ENCODE measurements around the gene TIGD1.

The TIGD1 gene

GRCh38 chr2:232515639-232516038 lies 34.7 kb downstream of the TIGD1 start:
- WGBS, 2 experiments: 92% methylated on average over 7 of the region's 7 CpGs
- no peak overlapping the region for H3K27ac ChIP-seq (ENCODE audit: insufficient read depth, low read depth, low read length, poor library complexity, severe bottlenecking)
- no peaks in the 10 kb centered on the region for H3K4me1 ChIP-seq (ENCODE audit: control insufficient read depth, insufficient read depth, low read length)

GRCh38 chr2:232513353-232513752 lies 37.0 kb downstream of the TIGD1 start:
- Histone ChIP-seq H3K27ac (ENCODE audit: insufficient read depth, low read depth, low read length, poor library complexity, severe bottlenecking) (no peak overlapping the region), H3K27me3 (ENCODE audit: control insufficient read depth, insufficient read depth, low read length, poor library complexity, severe bottlenecking) (peaks cover 4% of the 10 kb centered on the region), H3K9me3 (ENCODE audit: control insufficient read depth, low read length) (no peaks in the 10 kb centered on the region), H3K4me3 (ENCODE audit: insufficient read depth, low read depth, low read length) (no peak overlapping the region), H3K36me3 (ENCODE audit: control insufficient read depth, insufficient read depth, low read length) (no peaks in the 10 kb centered on the region), H3K4me1 (ENCODE audit: control insufficient read depth, insufficient read depth, low read length) (no peaks in the 10 kb centered on the region)
- 80 to 82% methylated on average over 3 of the region's 5 CpGs for WGBS, 2 experiments

More at GRCh38 chr2:232515639-232516038, 34.7 kb downstream of the TIGD1 start:
- Histone ChIP-seq H3K27me3 (ENCODE audit: control insufficient read depth, insufficient read depth, low read length, poor library complexity, severe bottlenecking) (peaks cover 25% of the 10 kb centered on the region), H3K36me3 (ENCODE audit: control insufficient read depth, insufficient read depth, low read length) (no peaks in the 10 kb centered on the region), H3K9me3 (ENCODE audit: control insufficient read depth, low read length) (no peaks in the 10 kb centered on the region), H3K4me3 (ENCODE audit: insufficient read depth, low read depth, low read length) (no peak overlapping the region)

GRCh38 chr2:232512602-232513001 lies 37.8 kb downstream of the TIGD1 start:
- Histone ChIP-seq H3K27me3 (ENCODE audit: control insufficient read depth, insufficient read depth, low read length, poor library complexity, severe bottlenecking) (peaks cover 3% of the 10 kb centered on the region), H3K27ac (ENCODE audit: insufficient read depth, low read depth, low read length, poor library complexity, severe bottlenecking) (no peak overlapping the region), H3K9me3 (ENCODE audit: control insufficient read depth, low read length) (no peaks in the 10 kb centered on the region), H3K36me3 (ENCODE audit: control insufficient read depth, insufficient read depth, low read length) (no peaks in the 10 kb centered on the region), H3K4me1 (ENCODE audit: control insufficient read depth, insufficient read depth, low read length) (no peaks in the 10 kb centered on the region), H3K4me3 (ENCODE audit: insufficient read depth, low read depth, low read length) (no peak overlapping the region)
- 84 to 86% methylated on average over 10 of the region's 10 CpGs for WGBS, 2 experiments

- Histone ChIP-seq H3K27ac (ENCODE audit: insufficient read depth, low read depth, low read length, poor library complexity, severe bottlenecking) (no peak overlapping the region), H3K9me3 (ENCODE audit: control insufficient read depth, low read length) (no peaks in the 10 kb centered on the region), H3K36me3 (ENCODE audit: control insufficient read depth, insufficient read depth, low read length) (no peaks in the 10 kb centered on the region), H3K4me1 (ENCODE audit: control insufficient read depth, insufficient read depth, low read length) (peaks cover 5% of the 10 kb centered on the region), H3K4me3 (ENCODE audit: insufficient read depth, low read depth, low read length) (no peak overlapping the region), H3K27me3 (ENCODE audit: control insufficient read depth, insufficient read depth, low read length, poor library complexity, severe bottlenecking) (peaks cover 8% of the 10 kb centered on the region)
- 86 to 90% methylated on average over 11 of the region's 11 CpGs for WGBS, 2 experiments
Observed at GRCh38 chr2:232511336-232511890, 38.9 kb downstream of the TIGD1 start.

- Histone ChIP-seq H3K36me3 (ENCODE audit: control insufficient read depth, insufficient read depth, low read length) (no peaks in the 10 kb centered on the region), H3K27me3 (ENCODE audit: control insufficient read depth, insufficient read depth, low read length, poor library complexity, severe bottlenecking) (peaks cover 37% of the 10 kb centered on the region)
- 86 to 87% methylated on average over 7 of the region's 7 CpGs for WGBS, 2 experiments
Observed at GRCh38 chr2:232508251-232508650, 42.1 kb downstream of the TIGD1 start.

GRCh38 chr2:232506709-232507108 lies 43.6 kb downstream of the TIGD1 start:
- Histone ChIP-seq H3K36me3 (ENCODE audit: control insufficient read depth, insufficient read depth, low read length) (no peaks in the 10 kb centered on the region), H3K4me1 (ENCODE audit: control insufficient read depth, insufficient read depth, low read length) (peaks cover 11% of the 10 kb centered on the region), H3K27me3 (ENCODE audit: control insufficient read depth, insufficient read depth, low read length, poor library complexity, severe bottlenecking) (peaks cover 52% of the 10 kb centered on the region), H3K9me3 (ENCODE audit: control insufficient read depth, low read length) (no peaks in the 10 kb centered on the region), H3K4me3 (ENCODE audit: insufficient read depth, low read depth, low read length) (no peak overlapping the region), H3K27ac (ENCODE audit: insufficient read depth, low read depth, low read length, poor library complexity, severe bottlenecking) (no peak overlapping the region)
- 74 to 83% methylated on average over 4 of the region's 4 CpGs for WGBS, 2 experiments

More at GRCh38 chr2:232508251-232508650, 42.1 kb downstream of the TIGD1 start:
- H3K4me1 ChIP-seq (ENCODE audit: control insufficient read depth, insufficient read depth, low read length): peaks cover 5% of the 10 kb centered on the region
- no peak overlapping the region for H3K27ac ChIP-seq (ENCODE audit: insufficient read depth, low read depth, low read length, poor library complexity, severe bottlenecking)
- no peak overlapping the region for H3K4me3 ChIP-seq (ENCODE audit: insufficient read depth, low read depth, low read length)
- H3K9me3 ChIP-seq (ENCODE audit: control insufficient read depth, low read length): no peaks in the 10 kb centered on the region

- H3K27ac ChIP-seq (ENCODE audit: insufficient read depth, low read depth, low read length, poor library complexity, severe bottlenecking): no peak overlapping the region
- H3K4me1 ChIP-seq (ENCODE audit: control insufficient read depth, insufficient read depth, low read length): peaks cover 11% of the 10 kb centered on the region
- H3K4me3 ChIP-seq (ENCODE audit: insufficient read depth, low read depth, low read length): no peak overlapping the region
- H3K27me3 ChIP-seq (ENCODE audit: control insufficient read depth, insufficient read depth, low read length, poor library complexity, severe bottlenecking): peaks cover 55% of the 10 kb centered on the region
- WGBS, 2 experiments: 21 to 25% methylated on average over 10 of the region's 10 CpGs
- no peaks in the 10 kb centered on the region for H3K9me3 ChIP-seq (ENCODE audit: control insufficient read depth, low read length)
- no peaks in the 10 kb centered on the region for H3K36me3 ChIP-seq (ENCODE audit: control insufficient read depth, insufficient read depth, low read length)
Observed at GRCh38 chr2:232505856-232506255, 44.5 kb downstream of the TIGD1 start.

- H3K4me3 ChIP-seq (ENCODE audit: insufficient read depth, low read depth, low read length): no peak overlapping the region
- H3K4me1 ChIP-seq (ENCODE audit: control insufficient read depth, insufficient read depth, low read length): peaks cover 11% of the 10 kb centered on the region
- no peaks in the 10 kb centered on the region for H3K36me3 ChIP-seq (ENCODE audit: control insufficient read depth, insufficient read depth, low read length)
- peaks cover 55% of the 10 kb centered on the region for H3K27me3 ChIP-seq (ENCODE audit: control insufficient read depth, insufficient read depth, low read length, poor library complexity, severe bottlenecking)
- 92% methylated on average over 2 of the region's 2 CpGs for WGBS, 2 experiments
- H3K9me3 ChIP-seq (ENCODE audit: control insufficient read depth, low read length): no peaks in the 10 kb centered on the region
- no peak overlapping the region for H3K27ac ChIP-seq (ENCODE audit: insufficient read depth, low read depth, low read length, poor library complexity, severe bottlenecking)
Observed at GRCh38 chr2:232504438-232504837, 45.9 kb downstream of the TIGD1 start.

- Histone ChIP-seq H3K27me3 (ENCODE audit: control insufficient read depth, insufficient read depth, low read length, poor library complexity, severe bottlenecking) (peaks cover 55% of the 10 kb centered on the region), H3K27ac (ENCODE audit: insufficient read depth, low read depth, low read length, poor library complexity, severe bottlenecking) (no peak overlapping the region), H3K36me3 (ENCODE audit: control insufficient read depth, insufficient read depth, low read length) (no peaks in the 10 kb centered on the region), H3K9me3 (ENCODE audit: control insufficient read depth, low read length) (no peaks in the 10 kb centered on the region), H3K4me1 (ENCODE audit: control insufficient read depth, insufficient read depth, low read length) (peaks cover 11% of the 10 kb centered on the region), H3K4me3 (ENCODE audit: insufficient read depth, low read depth, low read length) (peak overlapping the region; percentile 34)
- 21 to 23% methylated on average over 16 of the region's 16 CpGs for WGBS, 2 experiments
Observed at GRCh38 chr2:232503809-232504323, 46.5 kb downstream of the TIGD1 start.

- WGBS, 2 experiments: 0 to 1% methylated on average over 74 to 75 of the region's 75 CpGs
- H3K4me3 ChIP-seq (ENCODE audit: insufficient read depth, low read depth, low read length): peak overlapping the region; percentile 34
- H3K27ac ChIP-seq (ENCODE audit: insufficient read depth, low read depth, low read length, poor library complexity, severe bottlenecking): no peak overlapping the region
- H3K27me3 ChIP-seq (ENCODE audit: control insufficient read depth, insufficient read depth, low read length, poor library complexity, severe bottlenecking): peaks cover 55% of the 10 kb centered on the region
- H3K36me3 ChIP-seq (ENCODE audit: control insufficient read depth, insufficient read depth, low read length): no peaks in the 10 kb centered on the region
- peaks cover 11% of the 10 kb centered on the region for H3K4me1 ChIP-seq (ENCODE audit: control insufficient read depth, insufficient read depth, low read length)
- no peaks in the 10 kb centered on the region for H3K9me3 ChIP-seq (ENCODE audit: control insufficient read depth, low read length)
Observed at GRCh38 chr2:232502911-232503808, 47.2 kb downstream of the TIGD1 start.

Data from ectodermal cell (in vitro differentiated cells).